ENCODE measurements around the gene METTL21C.

METTL21C gene

GRCh38 chr13:102694937-102695336 is at the start of gene METTL21C:
METTL21C (minus strand) TSS chr13:102695044; CDS start chr13:102694498, 546 bp downstream.
- DNase-seq: no peak

GRCh38 chr13:102742506-102742905 is 47.7 kb upstream of the METTL21C start:
- DNase-seq: no peak

- DNase-seq: no peak
These were observed 47.3 kb upstream of the METTL21C start for GRCh38 chr13:102742101-102742500.

GRCh38 chr13:102729560-102730270 is 34.9 kb upstream of the METTL21C start:
- peak; percentile 24 for DNase-seq

GRCh38 chr13:102726430-102726829 is 31.6 kb upstream of the METTL21C start:
- DNase-seq: no peak

- DNase-seq: peak; percentile 63
These were observed 30.1 kb upstream of the METTL21C start for GRCh38 chr13:102724923-102725322.

GRCh38 chr13:102721800-102722231 is 27.0 kb upstream of the METTL21C start:
- DNase-seq: peak; percentile 13

GRCh38 chr13:102718746-102719145 is 23.9 kb upstream of the METTL21C start:
- DNase-seq: no peak

GRCh38 chr13:102715447-102715846 is 20.6 kb upstream of the METTL21C start:
- DNase-seq: no peak

- no peak for DNase-seq
These were observed 15.4 kb upstream of the METTL21C start for GRCh38 chr13:102710261-102710679.

- no peak for DNase-seq
These were observed 14.7 kb upstream of the METTL21C start for GRCh38 chr13:102709536-102709935.

- no peak for DNase-seq
These were observed 14.1 kb upstream of the METTL21C start for GRCh38 chr13:102708991-102709390.

GRCh38 chr13:102708211-102708610 is 13.4 kb upstream of the METTL21C start:
- no peak for DNase-seq

GRCh38 chr13:102707467-102707866 is 12.6 kb upstream of the METTL21C start:
- peak; percentile 85 for DNase-seq

GRCh38 chr13:102704238-102705058 is 9.6 kb upstream of the METTL21C start:
- no peak for DNase-seq

- DNase-seq: no peak
These were observed 8.8 kb upstream of the METTL21C start for GRCh38 chr13:102703726-102704035.

GRCh38 chr13:102702965-102703725 is 8.3 kb upstream of the METTL21C start:
- DNase-seq: no peak

- no peak for DNase-seq
These were observed 6.5 kb upstream of the METTL21C start for GRCh38 chr13:102701331-102701730.

- DNase-seq: no peak
These were observed 5.5 kb upstream of the METTL21C start for GRCh38 chr13:102700088-102701031.

- no peak for DNase-seq
These were observed 4.7 kb upstream of the METTL21C start for GRCh38 chr13:102699504-102699903.

GRCh38 chr13:102698649-102698980 is 3.8 kb upstream of the METTL21C start:
- no peak for DNase-seq

- DNase-seq: no peak
These were observed 3.2 kb upstream of the METTL21C start for GRCh38 chr13:102697929-102698648.
